SK-N-SH (cell line): Measurements from ENCODE around the gene CRTC2. TPM values are rescaled to one million over a fixed set of nuclear protein-coding genes. Genes with fewer than 3 reads are reported as not detected.

ENCODE experiments used
- CTCF ChIA-PET: fragments of 300-600, 350-600 bp; formaldehyde crosslinking; extraction: SDS; loops from one replicate; lab custom pipeline; 2021; lab: Yijun Ruan, JAX
- POLR2A ChIA-PET: fragments of 350-600 bp; sonication (Branson Sonifier 250); formaldehyde crosslinking; extraction: SDS; loops from one replicate; lab custom pipeline; 2020; ENCODE audit warnings: antibody characterized with exemption, inconsistent platforms; lab: Yijun Ruan, JAX
- DNase-seq: peaks from one replicate; pipeline ENCODE4 v3.0.0; 2012
- H2AFZ ChIP-seq: fragments of 200-600 bp; sonication (generic); 2 replicates; pipeline ENCODE4 v1.8.1; 2016; ENCODE audit warnings: antibody characterized with exemption, mild to moderate bottlenecking, low read depth
- H3F3A ChIP-seq: fragments of 200-600 bp; sonication (generic); replicated peaks from 2 replicates; pipeline ENCODE3; 2016; ENCODE audit warnings: antibody characterized with exemption, mild to moderate bottlenecking; ENCODE audit not compliant: insufficient read depth
- H3K27ac ChIP-seq, 2 experiments: fragments of 200-500 bp in 1 of 2; fragments of 200-600 bp in 1 of 2; sonication (Bioruptor generic) in 1 of 2; sonication (generic), shearing (Covaris generic) in 1 of 2; 2 replicates each; pipeline versions ENCODE4 v1.5.1 to v1.6.1; 2014 to 2016; ENCODE audit warnings: low read depth in 2 of 2, inconsistent platforms in 1 of 2, low read length in 1 of 2, mild to moderate bottlenecking in 1 of 2, mixed read lengths in 1 of 2
- H3K27me3 ChIP-seq: fragments of 200-600 bp; sonication (generic), shearing (Covaris generic); 2 replicates; pipeline ENCODE4 v1.6.1; 2016; ENCODE audit warnings: mixed run types; ENCODE audit not compliant: insufficient read depth
- H3K36me3 ChIP-seq, 2 experiments: fragments of 200-500 bp in 1 of 2; fragments of 200-600 bp in 1 of 2; sonication (Bioruptor generic) in 1 of 2; sonication (generic) in 1 of 2; replicated peaks in 1 of 2; 2 replicates each; pipeline versions ENCODE3 to v1.5.1; 2014 to 2016; ENCODE audit warnings: low read length in 1 of 2, mild to moderate bottlenecking in 1 of 2; ENCODE audit not compliant: insufficient read depth in 2 of 2, control insufficient read depth in 1 of 2
- H3K4me1 ChIP-seq, 2 experiments: fragments of 200-500 bp in 1 of 2; fragments of 200-600 bp in 1 of 2; sonication (Bioruptor generic) in 1 of 2; sonication (generic), shearing (Covaris generic) in 1 of 2; 2 replicates each; pipeline versions ENCODE4 v1.5.1 to v1.6.1; 2014 to 2016; ENCODE audit warnings: low read depth in 1 of 2, low read length in 1 of 2, mixed run types in 1 of 2; ENCODE audit not compliant: insufficient read depth in 2 of 2, control insufficient read depth in 1 of 2
- H3K4me2 ChIP-seq: fragments of 200-600 bp; sonication (generic), shearing (Covaris generic); 2 replicates; pipeline ENCODE4 v1.6.1; 2017; ENCODE audit warnings: mixed run types
- H3K4me3 ChIP-seq, 2 experiments: fragments of 200-500 bp in 1 of 2; fragments of 200-600 bp in 1 of 2; sonication (Bioruptor generic) in 1 of 2; sonication (generic), shearing (Covaris generic) in 1 of 2; 2 replicates each; pipeline versions ENCODE4 v1.5.1 to v1.8.1; 2014 to 2016; ENCODE audit warnings: low read depth in 2 of 2, inconsistent platforms in 1 of 2, low read length in 1 of 2, mild to moderate bottlenecking in 1 of 2, mixed read lengths in 1 of 2, moderate library complexity in 1 of 2
- H3K79me2 ChIP-seq: fragments of 200-600 bp; sonication (generic); 2 replicates; pipeline ENCODE4 v1.8.1; 2017; ENCODE audit warnings: mild to moderate bottlenecking; ENCODE audit not compliant: insufficient read depth
- H3K9ac ChIP-seq: fragments of 200-600 bp; sonication (generic); 2 replicates; pipeline ENCODE4 v1.6.1; 2017; ENCODE audit warnings: mixed run types
- H3K9me2 ChIP-seq: fragments of 200-600 bp; sonication (generic); 2 replicates; pipeline ENCODE4 v1.6.1; 2017; ENCODE audit warnings: mixed run types
- H3K9me3 ChIP-seq: fragments of 200-600 bp; sonication (generic); 2 replicates; pipeline ENCODE4 v1.6.1; 2017; ENCODE audit warnings: mixed run types, mild to moderate bottlenecking, moderate library complexity
- H4K20me1 ChIP-seq: fragments of 200-600 bp; sonication (generic); 2 replicates; pipeline ENCODE4 v1.6.1; 2017; ENCODE audit warnings: mild to moderate bottlenecking, mixed run types; ENCODE audit not compliant: insufficient read depth
- CHD2 ChIP-seq: fragments of 150-350 bp; IDR thresholded peaks from 2 replicates; pipeline ENCODE4 v1.6.1; 2018; ENCODE audit warnings: low read length; ENCODE audit not compliant: partially characterized antibody
- FOXJ3 ChIP-seq: sonication (generic); formaldehyde crosslinking; IDR thresholded peaks from 2 replicates; pipeline ENCODE4 v1.5.1; 2020; ENCODE audit warnings: mild to moderate bottlenecking, missing genetic modification reagents
- GABPA ChIP-seq: IDR thresholded peaks from 2 replicates; pipeline ENCODE4 v1.4.0; 2012; ENCODE audit warnings: low read depth, mild to moderate bottlenecking
- MEF2A ChIP-seq: IDR thresholded peaks from 2 replicates; pipeline ENCODE4 v1.4.0; 2012; ENCODE audit warnings: low read depth, borderline replicate concordance
- MXI1 ChIP-seq: IDR thresholded peaks from 2 replicates; pipeline ENCODE4 v1.6.1; 2012; ENCODE audit warnings: mild to moderate bottlenecking, low read depth, low read length, improper control_type of control experiment
- NFIC ChIP-seq: IDR thresholded peaks from 2 replicates; pipeline ENCODE4 v1.4.0; 2012; ENCODE audit warnings: borderline replicate concordance
- POLR2AphosphoS5 ChIP-seq: IDR thresholded peaks from 2 replicates; pipeline ENCODE4 v1.6.1; 2012; ENCODE audit warnings: low read depth, low read length
- REST ChIP-seq: IDR thresholded peaks from 2 replicates; pipeline ENCODE4 v1.6.1; 2012; ENCODE audit warnings: mild to moderate bottlenecking, low read depth, low read length, moderate library complexity
- USF1 ChIP-seq: IDR thresholded peaks from 2 replicates; pipeline ENCODE4 v1.4.0; 2012; ENCODE audit warnings: low read depth, borderline replicate concordance
- YY1 ChIP-seq: IDR thresholded peaks from 2 replicates; pipeline ENCODE4 v1.4.0; 2012; ENCODE audit warnings: low read depth, mild to moderate bottlenecking
- WGBS: methylation state at CpG from one replicate; pipeline ENCODE4 v1.1.6; 2017; ENCODE audit warnings: low lambda C conversion rate; 5-methylcytosine and 5-hydroxymethylcytosine counted together
- polyA plus RNA-seq, 3 experiments: library from polyadenylated mRNA; depleted of rRNA; stranded (reverse); fragments of >200 nt; gene quantifications; 2 replicates each; pipeline ENCODE4 v1.2.3, GENCODE V29; 2012
- TF ChIP-seq, protein P1 (sequence below): fragments of 150-350 bp; IDR thresholded peaks from 2 replicates; pipeline ENCODE4 v1.6.1; 2016; ENCODE audit warnings: mild to moderate bottlenecking, low read depth, low read length

CRTC2 gene
- polyA plus RNA-seq, 1 of the 3 experiments (the other 2 are of a cell fraction) = 25.5 TPM

- Histone ChIP-seq H3K4me1 (peaks cover 24 to 28% of the 10 kb centered on the region in 2 experiments), H3K79me2 (peaks cover 46% of the 10 kb centered on the region), H3K36me3 (peaks cover 18 to 30% of the 10 kb centered on the region in 2 experiments), H2AFZ (0 out of 2 replicates have a peak overlapping the region, but pooled peaks have one; percentile 88), H3F3A (peaks cover 31% of the 10 kb centered on the region), H3K27ac (peak overlapping the region in 1 of 2 experiments; percentile 86; a peak in 1 of 4 replicates), H3K9me2 (no peaks in the 10 kb centered on the region), H4K20me1 (peaks cover 2% of the 10 kb centered on the region; the same call in 1 of the 2 replicates), H3K9ac (no peak overlapping the region), H3K9me3 (no peaks in the 10 kb centered on the region), H3K27me3 (no peaks in the 10 kb centered on the region), H3K4me2 (no peak overlapping the region), H3K4me3 (no peak overlapping the region)
- WGBS = 91% methylated on average over 8 of the region's 8 CpGs
- ChIA-PET CTCF (interaction anchor here (0.6 to 4.9 kb wide), 32 partner anchors 10 to 316 kb away, joined by 3 to 68 read pairs (median 8); partner anchors contain the start of genes CREB3L4, CRTC2, DENND4B and GATAD2B), POLR2A (interaction anchor here (2.5 kb wide), 1 partner anchor 10 kb away, joined by 17 read pairs; the partner anchor contains the start of gene JTB)
- no peak for DNase-seq
- TF ChIP-seq GABPA (no peak), POLR2AphosphoS5 (no peak), NFIC (no peak), YY1 (no peak), FOXJ3 (no peak)
- TF ChIP-seq, protein P1, sequence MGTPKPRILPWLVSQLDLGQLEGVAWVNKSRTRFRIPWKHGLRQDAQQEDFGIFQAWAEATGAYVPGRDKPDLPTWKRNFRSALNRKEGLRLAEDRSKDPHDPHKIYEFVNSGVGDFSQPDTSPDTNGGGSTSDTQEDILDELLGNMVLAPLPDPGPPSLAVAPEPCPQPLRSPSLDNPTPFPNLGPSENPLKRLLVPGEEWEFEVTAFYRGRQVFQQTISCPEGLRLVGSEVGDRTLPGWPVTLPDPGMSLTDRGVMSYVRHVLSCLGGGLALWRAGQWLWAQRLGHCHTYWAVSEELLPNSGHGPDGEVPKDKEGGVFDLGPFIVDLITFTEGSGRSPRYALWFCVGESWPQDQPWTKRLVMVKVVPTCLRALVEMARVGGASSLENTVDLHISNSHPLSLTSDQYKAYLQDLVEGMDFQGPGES = no peak
Measured at GRCh38 chr1:153987621-153988020, 29.2 kb upstream of the CRTC2 start.

DNA sequence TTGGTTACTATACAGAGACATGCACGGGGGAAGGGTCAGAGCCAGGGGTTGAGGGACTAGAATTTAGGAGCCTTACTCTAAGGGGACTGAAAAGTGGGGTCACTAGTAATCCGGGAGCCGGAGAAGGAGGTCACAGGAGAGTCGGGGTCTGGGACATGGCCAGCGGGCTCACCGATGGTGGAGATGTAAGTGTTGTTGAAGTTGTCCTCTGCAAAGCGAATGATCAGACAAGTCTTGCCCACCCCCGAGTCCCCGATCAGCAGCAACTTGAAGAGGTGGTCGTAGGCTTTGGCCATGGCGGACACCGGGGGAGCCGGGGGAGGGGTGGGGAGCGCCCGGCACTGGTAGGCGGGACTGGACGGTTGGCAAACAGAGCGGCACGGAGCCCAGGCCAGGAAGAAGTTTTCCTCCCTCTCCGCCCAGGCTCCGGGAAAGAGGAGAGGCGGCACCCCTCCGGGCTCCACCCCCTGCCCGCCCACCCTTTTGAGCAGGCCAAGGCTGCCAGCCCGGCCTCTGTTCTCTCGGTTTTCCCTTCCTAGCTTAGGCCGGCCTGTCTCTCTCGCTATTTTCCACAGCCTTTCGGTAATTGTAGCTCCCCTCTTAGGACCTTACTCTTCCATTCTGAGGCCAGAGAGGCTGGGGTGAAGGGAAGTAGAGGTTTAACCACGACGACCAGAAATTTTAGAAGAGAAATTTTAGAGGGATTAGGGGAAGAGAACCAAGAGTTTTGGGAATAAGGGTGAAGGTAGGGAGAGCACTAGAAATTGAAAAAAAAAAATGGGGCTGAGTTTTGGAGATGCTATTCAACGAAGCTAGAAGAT lies 27.7 kb upstream of the CRTC2 start, which contains the start of gene RAB13:
Gene RAB13, minus strand, starts transcription at position 399 of the 821 bp plus-strand sequence. Its CDS starts 103 bp downstream, at position 296.
- no peaks in the 10 kb centered on the region for H3K9me2 ChIP-seq
- H3K36me3 ChIP-seq = peaks cover 11 to 25% of the 10 kb centered on the region in 2 experiments
- H3F3A ChIP-seq = peaks cover 19% of the 10 kb centered on the region
- CTCF ChIA-PET = interaction anchor here (0.6 to 4.9 kb wide), 45 partner anchors 11 to 470 kb away, joined by 3 to 68 read pairs (median 6); partner anchors contain the start of genes CHTOP, CREB3L4, CRTC2 and DENND4B
- H2AFZ ChIP-seq = peak within 1 kb of the TSS; percentile 90
- POLR2A ChIA-PET = interaction anchor here (0.7 to 2.7 kb wide), 6 partner anchors 9 to 211 kb away, joined by 3 to 17 read pairs (median 6); partner anchors contain the start of genes CREB3L4, CRTC2, JTB and SLC27A3
- H4K20me1 ChIP-seq = no peaks in the 10 kb centered on the region
- H3K79me2 ChIP-seq = peaks cover 31% of the 10 kb centered on the region
- WGBS = 3% methylated on average over 28 of the region's 32 CpGs
- no peaks in the 10 kb centered on the region for H3K9me3 ChIP-seq
- peak within 1 kb of the TSS; percentile 99 for H3K4me2 ChIP-seq
- H3K9ac ChIP-seq = peak within 1 kb of the TSS; percentile 86
- peak within 1 kb of the TSS; percentile 86 to 94 for H3K27ac ChIP-seq
- peak within 1 kb of the TSS; percentile 81 to 90 for H3K4me3 ChIP-seq
- peaks cover 15 to 16% of the 10 kb centered on the region in 2 experiments for H3K4me1 ChIP-seq
- TF ChIP-seq MXI1 (peak; percentile 25), YY1 (0 out of 2 replicates have a peak, but pooled peaks have one; percentile 57), MEF2A (no peak), NFIC (0 out of 2 replicates have a peak, but pooled peaks have one; percentile 7), REST (no peak), USF1 (no peak), POLR2AphosphoS5 (peak; percentile 63; the same call in 1 of the 2 replicates), CHD2 (no peak)
- TF ChIP-seq, all 33 proteins: peak for 4
- no peaks in the 10 kb centered on the region for H3K27me3 ChIP-seq
- peak; percentile 92 for DNase-seq
